GM12801 (cell line): Measurements from ENCODE around the gene FUS.

Experiments
- TF ChIP-seq, protein P1 (sequence below): IDR thresholded peaks from one replicate; pipeline ENCODE4 v1.5.1; 2011; ENCODE audit warnings: control low read depth; ENCODE audit not compliant: insufficient read length; ENCODE audit errors: extremely low read depth

FUS gene

DNA sequence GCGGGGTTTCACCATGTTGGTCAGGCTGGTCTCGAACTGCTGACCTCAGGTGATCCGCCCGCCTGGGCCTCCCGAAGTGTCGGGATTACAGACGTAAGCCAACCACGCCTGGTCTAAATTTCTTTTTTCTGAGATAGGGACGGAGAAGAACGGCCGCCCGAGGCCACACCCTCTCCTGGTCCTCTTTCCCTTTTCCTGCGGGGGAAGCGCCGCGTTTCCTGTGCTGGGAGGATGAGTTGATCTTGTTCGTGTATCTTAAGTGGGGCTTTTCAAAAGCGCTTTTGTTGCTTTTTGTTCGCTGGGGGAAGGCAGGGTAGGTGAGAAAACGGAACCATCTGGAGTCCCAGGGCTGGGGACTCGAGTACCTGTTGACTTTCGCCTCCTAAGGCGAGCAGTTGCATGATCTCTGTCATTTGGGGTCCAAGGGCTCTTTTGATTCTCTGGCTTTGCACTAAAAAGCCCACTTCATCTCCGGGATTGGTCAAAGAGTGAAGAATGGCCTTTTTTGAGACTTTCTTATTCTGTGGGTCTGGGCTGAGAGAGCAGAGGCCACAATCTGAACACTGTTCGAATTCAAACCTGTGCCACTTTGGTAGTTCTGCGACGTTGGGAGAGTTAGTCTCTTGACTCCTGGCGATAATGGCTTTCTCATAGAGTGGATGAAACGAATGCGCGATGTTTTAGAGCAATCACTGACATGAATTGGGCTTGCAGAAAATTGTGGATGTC is 1.3 kb downstream of the FUS start:
- TF ChIP-seq, protein P1, sequence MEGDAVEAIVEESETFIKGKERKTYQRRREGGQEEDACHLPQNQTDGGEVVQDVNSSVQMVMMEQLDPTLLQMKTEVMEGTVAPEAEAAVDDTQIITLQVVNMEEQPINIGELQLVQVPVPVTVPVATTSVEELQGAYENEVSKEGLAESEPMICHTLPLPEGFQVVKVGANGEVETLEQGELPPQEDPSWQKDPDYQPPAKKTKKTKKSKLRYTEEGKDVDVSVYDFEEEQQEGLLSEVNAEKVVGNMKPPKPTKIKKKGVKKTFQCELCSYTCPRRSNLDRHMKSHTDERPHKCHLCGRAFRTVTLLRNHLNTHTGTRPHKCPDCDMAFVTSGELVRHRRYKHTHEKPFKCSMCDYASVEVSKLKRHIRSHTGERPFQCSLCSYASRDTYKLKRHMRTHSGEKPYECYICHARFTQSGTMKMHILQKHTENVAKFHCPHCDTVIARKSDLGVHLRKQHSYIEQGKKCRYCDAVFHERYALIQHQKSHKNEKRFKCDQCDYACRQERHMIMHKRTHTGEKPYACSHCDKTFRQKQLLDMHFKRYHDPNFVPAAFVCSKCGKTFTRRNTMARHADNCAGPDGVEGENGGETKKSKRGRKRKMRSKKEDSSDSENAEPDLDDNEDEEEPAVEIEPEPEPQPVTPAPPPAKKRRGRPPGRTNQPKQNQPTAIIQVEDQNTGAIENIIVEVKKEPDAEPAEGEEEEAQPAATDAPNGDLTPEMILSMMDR = no peak

- TF ChIP-seq, protein P1 = no peak
Measured at GRCh38 chr16:31182391-31182790, 2.5 kb downstream of the FUS start.

DNA sequence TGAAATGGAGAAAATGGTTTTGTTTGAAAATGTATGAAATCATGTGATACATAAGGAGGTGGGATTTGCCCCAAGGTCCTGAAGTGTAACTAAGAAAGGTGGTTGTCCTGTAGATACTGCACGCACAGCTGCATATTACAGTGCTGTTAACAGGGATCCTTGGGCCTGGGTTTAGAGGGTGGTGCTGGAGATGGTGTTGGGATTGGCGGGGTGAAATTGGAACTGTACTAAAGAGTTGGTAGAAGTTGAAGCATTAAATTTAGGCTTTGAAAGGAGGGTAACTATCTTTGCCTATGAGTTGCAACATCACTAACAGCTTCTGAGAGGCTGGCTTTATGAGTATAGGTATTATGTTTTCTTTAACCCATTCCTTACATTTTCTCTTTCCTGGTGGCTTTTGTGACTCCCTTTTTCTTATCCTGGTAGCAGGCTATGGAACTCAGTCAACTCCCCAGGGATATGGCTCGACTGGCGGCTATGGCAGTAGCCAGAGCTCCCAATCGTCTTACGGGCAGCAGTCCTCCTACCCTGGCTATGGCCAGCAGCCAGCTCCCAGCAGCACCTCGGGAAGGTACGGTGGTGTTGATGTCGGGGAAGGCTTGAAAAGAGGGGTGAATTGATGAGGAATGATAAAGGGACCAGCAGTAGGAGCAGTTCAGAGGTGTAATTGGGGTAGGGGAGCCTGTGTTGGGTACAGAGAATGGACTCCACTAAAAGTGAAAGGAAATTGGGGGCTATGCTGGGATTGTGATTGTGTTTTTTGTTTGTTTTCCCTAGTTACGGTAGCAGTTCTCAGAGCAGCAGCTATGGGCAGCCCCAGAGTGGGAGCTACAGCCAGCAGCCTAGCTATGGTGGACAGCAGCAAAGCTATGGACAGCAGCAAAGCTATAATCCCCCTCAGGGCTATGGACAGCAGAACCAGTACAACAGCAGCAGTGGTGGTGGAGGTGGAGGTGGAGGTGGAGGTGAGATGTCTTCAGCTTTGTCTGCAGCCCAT is 3.8 kb downstream of the FUS start:
- TF ChIP-seq, protein P1 = no peak

DNA sequence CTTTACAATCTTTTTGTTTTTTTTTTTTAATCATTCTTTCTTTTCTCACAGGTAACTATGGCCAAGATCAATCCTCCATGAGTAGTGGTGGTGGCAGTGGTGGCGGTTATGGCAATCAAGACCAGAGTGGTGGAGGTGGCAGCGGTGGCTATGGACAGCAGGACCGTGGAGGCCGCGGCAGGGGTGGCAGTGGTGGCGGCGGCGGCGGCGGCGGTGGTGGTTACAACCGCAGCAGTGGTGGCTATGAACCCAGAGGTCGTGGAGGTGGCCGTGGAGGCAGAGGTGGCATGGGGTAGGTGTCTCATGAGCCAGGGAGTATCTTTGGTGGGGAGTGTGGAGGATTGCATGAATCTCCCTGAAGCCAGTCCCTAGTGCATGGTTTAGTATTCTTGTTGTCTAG is 4.9 kb downstream of the FUS start:
- TF ChIP-seq, protein P1 = no peak

DNA sequence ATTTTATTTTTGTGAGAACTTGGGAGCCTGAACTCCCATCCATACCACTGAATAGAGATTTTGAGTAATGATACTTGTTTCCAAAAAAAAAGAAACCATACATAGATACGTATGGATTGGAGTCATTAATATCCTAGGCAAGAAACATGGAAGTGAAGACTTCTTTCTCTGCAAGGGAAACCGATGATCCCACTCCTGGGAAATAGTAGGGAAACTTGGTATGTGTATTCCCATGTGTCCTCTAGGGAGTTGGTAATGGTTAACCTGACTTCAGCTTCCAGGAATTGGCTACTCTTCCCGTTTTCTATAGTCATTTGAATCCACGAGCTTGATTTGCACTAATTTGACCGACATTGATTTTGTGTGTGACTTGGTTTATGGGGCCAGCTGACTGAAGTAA is 5.4 kb downstream of the FUS start:
- TF ChIP-seq, protein P1 = no peak

DNA sequence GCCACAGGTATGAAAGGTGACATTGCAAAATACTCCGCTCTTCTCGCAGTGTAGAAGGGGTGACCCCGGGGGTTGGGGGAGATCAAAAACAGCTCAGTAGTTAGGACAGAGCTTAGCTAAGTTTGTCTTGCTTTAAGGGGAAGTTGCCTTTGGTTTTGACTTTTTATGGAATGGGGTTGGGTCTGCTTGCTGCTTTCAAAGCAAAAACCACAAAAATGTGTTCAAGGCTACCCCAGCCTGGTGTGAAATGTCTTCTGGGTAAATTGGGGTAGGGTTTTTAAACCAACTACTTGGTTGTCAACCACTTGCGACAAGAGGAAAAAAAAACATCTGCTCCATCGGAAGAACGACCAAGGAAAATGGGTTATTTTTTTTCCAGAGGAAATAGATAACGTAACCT is 6.2 kb downstream of the FUS start:
- TF ChIP-seq, protein P1 = no peak

DNA sequence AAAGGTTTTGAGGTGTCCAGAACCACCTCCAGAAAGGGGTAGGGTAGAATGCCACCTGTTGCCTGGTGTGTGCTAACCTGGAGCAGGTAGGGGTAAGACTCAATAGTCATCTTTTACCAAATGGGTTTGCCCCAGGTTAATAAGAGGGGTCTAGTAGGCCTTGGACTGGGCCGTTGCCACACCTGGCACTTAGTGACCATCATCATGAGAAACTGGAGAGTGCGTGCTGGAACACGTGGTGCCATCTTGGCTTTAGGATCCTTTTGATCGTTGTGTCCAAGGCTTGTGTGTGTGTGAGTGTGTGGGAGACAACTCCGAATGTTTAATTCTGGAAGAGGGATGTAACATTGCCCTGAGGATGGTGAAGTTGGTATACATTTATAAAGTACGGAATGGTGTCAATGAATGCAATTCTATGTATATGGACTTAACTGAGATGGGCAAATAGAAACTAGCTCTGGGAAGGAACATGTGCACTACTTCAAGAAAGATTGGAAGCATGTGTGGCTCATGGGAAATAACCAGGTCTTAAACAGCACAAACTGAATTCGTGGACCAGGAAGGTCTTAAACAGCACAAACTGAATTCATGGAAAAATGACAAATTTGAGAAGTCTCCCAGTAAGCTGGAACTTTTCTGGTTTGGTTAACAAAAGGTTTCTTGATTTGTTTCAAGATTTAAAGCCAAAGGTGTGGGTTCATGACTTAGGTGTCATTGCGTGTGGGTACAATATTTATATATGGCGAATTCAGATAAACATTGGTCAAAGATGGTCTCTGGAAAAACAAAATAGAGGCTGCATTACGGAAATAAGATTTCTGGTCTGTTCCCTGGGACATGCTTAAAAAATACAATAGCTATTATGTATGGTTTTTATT is 7.2 kb downstream of the FUS start:
- TF ChIP-seq, protein P1 = no peak
